Sigmoid colon (tissue), 4 donors: Measurements from ENCODE around the gene MTR.

Source experiments
- EP300 ChIP-seq, 4 donors: sonication (generic); formaldehyde crosslinking; IDR thresholded peaks; one replicate each; pipeline ENCODE4 v1.6.1; 2017; ENCODE audit warnings: antibody characterized with exemption in 4 of 4
- POLR2A ChIP-seq, 2 donors: fragments of 450-650 bp; IDR thresholded peaks; one replicate each; pipeline ENCODE4 v1.6.1; 2016; ENCODE audit warnings: antibody characterized with exemption in 2 of 2, mild to moderate bottlenecking in 2 of 2, moderate library complexity in 2 of 2
- POLR2AphosphoS5 ChIP-seq, 4 donors: sonication (generic); formaldehyde crosslinking; IDR thresholded peaks; one replicate each; pipeline ENCODE4 v1.6.1; 2017; ENCODE audit warnings: antibody characterized with exemption in 4 of 4
- TF ChIP-seq, protein P1 (sequence below), 4 experiments: fragments of 450-650 bp in 3 of 4; fragments of 200-600 bp in 1 of 4; IDR thresholded peaks; one replicate each; pipeline ENCODE4 v1.5.1; 2016 to 2019; ENCODE audit warnings: antibody characterized with exemption in 4 of 4, mild to moderate bottlenecking in 3 of 4, moderate library complexity in 2 of 4

- TF ChIP-seq EP300 (IDR thresholded peaks at IDR 0.05) (no peak), POLR2A (IDR thresholded peaks at IDR 0.05) (no peak), POLR2AphosphoS5 (IDR thresholded peaks at IDR 0.05) (no peak)
- TF ChIP-seq, protein P1, sequence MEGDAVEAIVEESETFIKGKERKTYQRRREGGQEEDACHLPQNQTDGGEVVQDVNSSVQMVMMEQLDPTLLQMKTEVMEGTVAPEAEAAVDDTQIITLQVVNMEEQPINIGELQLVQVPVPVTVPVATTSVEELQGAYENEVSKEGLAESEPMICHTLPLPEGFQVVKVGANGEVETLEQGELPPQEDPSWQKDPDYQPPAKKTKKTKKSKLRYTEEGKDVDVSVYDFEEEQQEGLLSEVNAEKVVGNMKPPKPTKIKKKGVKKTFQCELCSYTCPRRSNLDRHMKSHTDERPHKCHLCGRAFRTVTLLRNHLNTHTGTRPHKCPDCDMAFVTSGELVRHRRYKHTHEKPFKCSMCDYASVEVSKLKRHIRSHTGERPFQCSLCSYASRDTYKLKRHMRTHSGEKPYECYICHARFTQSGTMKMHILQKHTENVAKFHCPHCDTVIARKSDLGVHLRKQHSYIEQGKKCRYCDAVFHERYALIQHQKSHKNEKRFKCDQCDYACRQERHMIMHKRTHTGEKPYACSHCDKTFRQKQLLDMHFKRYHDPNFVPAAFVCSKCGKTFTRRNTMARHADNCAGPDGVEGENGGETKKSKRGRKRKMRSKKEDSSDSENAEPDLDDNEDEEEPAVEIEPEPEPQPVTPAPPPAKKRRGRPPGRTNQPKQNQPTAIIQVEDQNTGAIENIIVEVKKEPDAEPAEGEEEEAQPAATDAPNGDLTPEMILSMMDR (IDR thresholded peaks at IDR 0.05): peak in 3 of 4 experiments; percentile 66 to 76 (median 73)
Measured at GRCh38 chr1:236868625-236869467, 73.8 kb downstream of the MTR start.
